ENCODE results near the gene PPP1R1B.
A peak's percentile ranks its signal among the peaks of the same experiment; 100 is the strongest.

The PPP1R1B gene

GRCh38 chr17:39593371-39593770, 33.4 kb upstream of the PPP1R1B start:
- Histone ChIP-seq H3K36me3 (ENCODE audit: insufficient read depth, low read length) (no peaks in the 10 kb centered on the region), H3K4me1 (ENCODE audit: control insufficient read depth, insufficient read depth, low read length, unreplicated experiment) (no peaks in the 10 kb centered on the region), H3K27ac (ENCODE audit: low read depth, low read length) (no peak overlapping the region), H2AFZ (ENCODE audit: low read length, unreplicated experiment) (no peak overlapping the region), H3K79me2 (ENCODE audit: control insufficient read depth, insufficient read depth, low read length, unreplicated experiment) (no peaks in the 10 kb centered on the region), H3K27me3 (ENCODE audit: insufficient read depth, low read length) (peaks cover 72% of the 10 kb centered on the region), H3K4me3 (ENCODE audit: low read depth, low read length) (no peak overlapping the region)

GRCh38 chr17:39595294-39595693, 31.5 kb upstream of the PPP1R1B start:
- H3K27ac ChIP-seq (ENCODE audit: low read depth, low read length) = no peak overlapping the region
- no peaks in the 10 kb centered on the region for H3K36me3 ChIP-seq (ENCODE audit: insufficient read depth, low read length)
- no peak overlapping the region for H2AFZ ChIP-seq (ENCODE audit: low read length, unreplicated experiment)
- H3K79me2 ChIP-seq (ENCODE audit: control insufficient read depth, insufficient read depth, low read length, unreplicated experiment) = no peaks in the 10 kb centered on the region
- no peak overlapping the region for H3K4me3 ChIP-seq (ENCODE audit: low read depth, low read length)
- H3K27me3 ChIP-seq (ENCODE audit: insufficient read depth, low read length) = peaks cover 90% of the 10 kb centered on the region
- peaks cover 5% of the 10 kb centered on the region for H3K4me1 ChIP-seq (ENCODE audit: control insufficient read depth, insufficient read depth, low read length, unreplicated experiment)

- Histone ChIP-seq H3K27me3 (ENCODE audit: insufficient read depth, low read length) (peaks cover 97% of the 10 kb centered on the region), H3K79me2 (ENCODE audit: control insufficient read depth, insufficient read depth, low read length, unreplicated experiment) (no peaks in the 10 kb centered on the region), H3K36me3 (ENCODE audit: insufficient read depth, low read length) (no peaks in the 10 kb centered on the region), H3K27ac (ENCODE audit: low read depth, low read length) (no peak overlapping the region), H3K4me1 (ENCODE audit: control insufficient read depth, insufficient read depth, low read length, unreplicated experiment) (peaks cover 5% of the 10 kb centered on the region), H2AFZ (ENCODE audit: low read length, unreplicated experiment) (no peak overlapping the region), H3K4me3 (ENCODE audit: low read depth, low read length) (no peak overlapping the region)
Observed at GRCh38 chr17:39595928-39596510, 30.7 kb upstream of the PPP1R1B start.

GRCh38 chr17:39596543-39597267, 30.0 kb upstream of the PPP1R1B start:
- H3K4me3 ChIP-seq (ENCODE audit: low read depth, low read length) = no peak overlapping the region
- H3K4me1 ChIP-seq (ENCODE audit: control insufficient read depth, insufficient read depth, low read length, unreplicated experiment) = peaks cover 5% of the 10 kb centered on the region
- H3K27me3 ChIP-seq (ENCODE audit: insufficient read depth, low read length) = peaks cover 98% of the 10 kb centered on the region
- H3K79me2 ChIP-seq (ENCODE audit: control insufficient read depth, insufficient read depth, low read length, unreplicated experiment) = no peaks in the 10 kb centered on the region
- no peak overlapping the region for H3K27ac ChIP-seq (ENCODE audit: low read depth, low read length)
- no peak overlapping the region for H2AFZ ChIP-seq (ENCODE audit: low read length, unreplicated experiment)
- no peaks in the 10 kb centered on the region for H3K36me3 ChIP-seq (ENCODE audit: insufficient read depth, low read length)

GRCh38 chr17:39597372-39598046, 29.2 kb upstream of the PPP1R1B start:
- Histone ChIP-seq H3K79me2 (ENCODE audit: control insufficient read depth, insufficient read depth, low read length, unreplicated experiment) (no peaks in the 10 kb centered on the region), H3K27ac (ENCODE audit: low read depth, low read length) (no peak overlapping the region), H3K27me3 (ENCODE audit: insufficient read depth, low read length) (peaks cover 98% of the 10 kb centered on the region), H3K36me3 (ENCODE audit: insufficient read depth, low read length) (no peaks in the 10 kb centered on the region), H3K4me1 (ENCODE audit: control insufficient read depth, insufficient read depth, low read length, unreplicated experiment) (peaks cover 5% of the 10 kb centered on the region), H3K4me3 (ENCODE audit: low read depth, low read length) (no peak overlapping the region), H2AFZ (ENCODE audit: low read length, unreplicated experiment) (no peak overlapping the region)

- Histone ChIP-seq H3K36me3 (ENCODE audit: insufficient read depth, low read length) (no peaks in the 10 kb centered on the region), H3K4me3 (ENCODE audit: low read depth, low read length) (no peak overlapping the region), H3K4me1 (ENCODE audit: control insufficient read depth, insufficient read depth, low read length, unreplicated experiment) (peaks cover 5% of the 10 kb centered on the region), H2AFZ (ENCODE audit: low read length, unreplicated experiment) (no peak overlapping the region), H3K27ac (ENCODE audit: low read depth, low read length) (no peak overlapping the region), H3K79me2 (ENCODE audit: control insufficient read depth, insufficient read depth, low read length, unreplicated experiment) (no peaks in the 10 kb centered on the region), H3K27me3 (ENCODE audit: insufficient read depth, low read length) (peaks cover 98% of the 10 kb centered on the region)
Observed at GRCh38 chr17:39598047-39598481, 28.7 kb upstream of the PPP1R1B start.

- no peaks in the 10 kb centered on the region for H3K36me3 ChIP-seq (ENCODE audit: insufficient read depth, low read length)
- no peak overlapping the region for H3K27ac ChIP-seq (ENCODE audit: low read depth, low read length)
- peaks cover 5% of the 10 kb centered on the region for H3K4me1 ChIP-seq (ENCODE audit: control insufficient read depth, insufficient read depth, low read length, unreplicated experiment)
- H2AFZ ChIP-seq (ENCODE audit: low read length, unreplicated experiment) = no peak overlapping the region
- peaks cover 98% of the 10 kb centered on the region for H3K27me3 ChIP-seq (ENCODE audit: insufficient read depth, low read length)
- H3K79me2 ChIP-seq (ENCODE audit: control insufficient read depth, insufficient read depth, low read length, unreplicated experiment) = no peaks in the 10 kb centered on the region
- H3K4me3 ChIP-seq (ENCODE audit: low read depth, low read length) = peak overlapping the region; percentile 49
Observed at GRCh38 chr17:39598630-39599003, 28.1 kb upstream of the PPP1R1B start.

- Histone ChIP-seq H3K27ac (ENCODE audit: low read depth, low read length) (no peak overlapping the region), H3K27me3 (ENCODE audit: insufficient read depth, low read length) (peaks cover 98% of the 10 kb centered on the region), H3K4me3 (ENCODE audit: low read depth, low read length) (peak overlapping the region; percentile 49), H3K79me2 (ENCODE audit: control insufficient read depth, insufficient read depth, low read length, unreplicated experiment) (no peaks in the 10 kb centered on the region), H3K4me1 (ENCODE audit: control insufficient read depth, insufficient read depth, low read length, unreplicated experiment) (peaks cover 5% of the 10 kb centered on the region), H3K36me3 (ENCODE audit: insufficient read depth, low read length) (no peaks in the 10 kb centered on the region), H2AFZ (ENCODE audit: low read length, unreplicated experiment) (no peak overlapping the region)
Observed at GRCh38 chr17:39599004-39599664, 27.6 kb upstream of the PPP1R1B start.

- Histone ChIP-seq H3K79me2 (ENCODE audit: control insufficient read depth, insufficient read depth, low read length, unreplicated experiment) (no peaks in the 10 kb centered on the region), H3K36me3 (ENCODE audit: insufficient read depth, low read length) (no peaks in the 10 kb centered on the region), H3K4me1 (ENCODE audit: control insufficient read depth, insufficient read depth, low read length, unreplicated experiment) (peaks cover 5% of the 10 kb centered on the region), H3K4me3 (ENCODE audit: low read depth, low read length) (no peak overlapping the region), H3K27ac (ENCODE audit: low read depth, low read length) (no peak overlapping the region), H2AFZ (ENCODE audit: low read length, unreplicated experiment) (no peak overlapping the region), H3K27me3 (ENCODE audit: insufficient read depth, low read length) (peaks cover 100% of the 10 kb centered on the region)
Observed at GRCh38 chr17:39599665-39600231, 27.0 kb upstream of the PPP1R1B start.

- Histone ChIP-seq H3K4me1 (ENCODE audit: control insufficient read depth, insufficient read depth, low read length, unreplicated experiment) (peaks cover 7% of the 10 kb centered on the region), H3K36me3 (ENCODE audit: insufficient read depth, low read length) (no peaks in the 10 kb centered on the region), H2AFZ (ENCODE audit: low read length, unreplicated experiment) (no peak overlapping the region), H3K27ac (ENCODE audit: low read depth, low read length) (no peak overlapping the region), H3K27me3 (ENCODE audit: insufficient read depth, low read length) (peaks cover 100% of the 10 kb centered on the region), H3K79me2 (ENCODE audit: control insufficient read depth, insufficient read depth, low read length, unreplicated experiment) (no peaks in the 10 kb centered on the region), H3K4me3 (ENCODE audit: low read depth, low read length) (no peak overlapping the region)
Observed at GRCh38 chr17:39600288-39600996, 26.3 kb upstream of the PPP1R1B start.
